Ovary (tissue), 3 donors: ENCODE data around the gene TEN1.

Experiments
- EP300 ChIP-seq: sonication (generic); formaldehyde crosslinking; IDR thresholded peaks from one replicate; pipeline ENCODE4 v1.6.1; 2017; ENCODE audit warnings: antibody characterized with exemption
- POLR2A ChIP-seq: fragments of 450-650 bp; IDR thresholded peaks from one replicate; pipeline ENCODE4 v1.6.1; 2017; ENCODE audit warnings: antibody characterized with exemption, mild to moderate bottlenecking, moderate library complexity
- TF ChIP-seq, protein P1 (sequence below), 3 donors: fragments of 450-650 bp in 2 of 3; fragments of 200-600 bp in 1 of 3; IDR thresholded peaks; one replicate each; pipeline versions ENCODE4 v1.5.1 to v1.8.0; 2016 to 2022; ENCODE audit warnings: antibody characterized with exemption in 3 of 3, mild to moderate bottlenecking in 1 of 3
- donor health status: DM: no; HTN: no; CAD: no.

GRCh38 chr17:76005263-76006149, 26.5 kb downstream of the TEN1 start:
- no peak for TF ChIP-seq POLR2A
- TF ChIP-seq, protein P1, sequence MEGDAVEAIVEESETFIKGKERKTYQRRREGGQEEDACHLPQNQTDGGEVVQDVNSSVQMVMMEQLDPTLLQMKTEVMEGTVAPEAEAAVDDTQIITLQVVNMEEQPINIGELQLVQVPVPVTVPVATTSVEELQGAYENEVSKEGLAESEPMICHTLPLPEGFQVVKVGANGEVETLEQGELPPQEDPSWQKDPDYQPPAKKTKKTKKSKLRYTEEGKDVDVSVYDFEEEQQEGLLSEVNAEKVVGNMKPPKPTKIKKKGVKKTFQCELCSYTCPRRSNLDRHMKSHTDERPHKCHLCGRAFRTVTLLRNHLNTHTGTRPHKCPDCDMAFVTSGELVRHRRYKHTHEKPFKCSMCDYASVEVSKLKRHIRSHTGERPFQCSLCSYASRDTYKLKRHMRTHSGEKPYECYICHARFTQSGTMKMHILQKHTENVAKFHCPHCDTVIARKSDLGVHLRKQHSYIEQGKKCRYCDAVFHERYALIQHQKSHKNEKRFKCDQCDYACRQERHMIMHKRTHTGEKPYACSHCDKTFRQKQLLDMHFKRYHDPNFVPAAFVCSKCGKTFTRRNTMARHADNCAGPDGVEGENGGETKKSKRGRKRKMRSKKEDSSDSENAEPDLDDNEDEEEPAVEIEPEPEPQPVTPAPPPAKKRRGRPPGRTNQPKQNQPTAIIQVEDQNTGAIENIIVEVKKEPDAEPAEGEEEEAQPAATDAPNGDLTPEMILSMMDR (IDR thresholded peaks at IDR 0.05), result peak; percentile 81 to 93 (median 92)
- TF ChIP-seq EP300, result no peak
